Hepatocyte (in vitro differentiated cells): ENCODE data around the gene HFE. TPM values are rescaled to one million over a fixed set of nuclear protein-coding genes. Genes with fewer than 3 reads are reported as not detected.

Experiments used
- DNase-seq: peaks from one replicate; pipeline ENCODE4 v3.0.0-alpha.2; 2016; ENCODE audit warnings: low spot score
- H2AFZ ChIP-seq: fragments of 200-600 bp; sonication (generic); 2 replicates; pipeline ENCODE4 v1.6.0; 2016; ENCODE audit warnings: antibody characterized with exemption, mild to moderate bottlenecking
- H3K27ac ChIP-seq: fragments of 200-600 bp; sonication (generic); 2 replicates; pipeline ENCODE4 v1.5.1; 2016; ENCODE audit warnings: mild to moderate bottlenecking
- H3K27me3 ChIP-seq: fragments of 200-600 bp; sonication (generic); 2 replicates; pipeline ENCODE4 v1.6.1; 2016
- H3K36me3 ChIP-seq: fragments of 200-600 bp; sonication (generic); replicated peaks from 2 replicates; pipeline ENCODE4 v1.5.1; 2016; ENCODE audit warnings: low read depth; ENCODE audit not compliant: insufficient read depth
- H3K4me1 ChIP-seq: fragments of 200-600 bp; sonication (generic); 2 replicates; pipeline ENCODE4 v1.5.1; 2016; ENCODE audit warnings: mild to moderate bottlenecking, moderate library complexity; ENCODE audit not compliant: insufficient read depth
- H3K4me2 ChIP-seq: fragments of 200-600 bp; sonication (generic); 2 replicates; pipeline ENCODE4 v1.6.0; 2016
- H3K4me3 ChIP-seq: fragments of 200-600 bp; sonication (generic); 2 replicates; pipeline ENCODE4 v1.5.1; 2016; ENCODE audit warnings: mild to moderate bottlenecking
- H3K79me2 ChIP-seq: fragments of 200-600 bp; sonication (generic); 2 replicates; pipeline ENCODE4 v1.6.0; 2017; ENCODE audit warnings: mild to moderate bottlenecking
- H3K9me2 ChIP-seq: fragments of 200-600 bp; sonication (generic); replicated peaks from 2 replicates; pipeline ENCODE4 v1.6.0; 2017; ENCODE audit warnings: mild to moderate bottlenecking; ENCODE audit not compliant: insufficient read depth
- H3K9me3 ChIP-seq: fragments of 200-600 bp; sonication (generic); 2 replicates; pipeline ENCODE4 v1.5.1; 2016; ENCODE audit warnings: low read depth, mild to moderate bottlenecking
- H4K20me1 ChIP-seq: fragments of 200-600 bp; sonication (generic); 2 replicates; pipeline ENCODE4 v1.6.0; 2016; ENCODE audit warnings: mild to moderate bottlenecking; ENCODE audit not compliant: insufficient read depth, poor library complexity, severe bottlenecking
- CTCF ChIP-seq: fragments of 200-600 bp; sonication (generic); IDR thresholded peaks from 2 replicates; pipeline ENCODE4 v1.5.1; 2016; ENCODE audit warnings: antibody characterized with exemption, mild to moderate bottlenecking; ENCODE audit not compliant: poor library complexity
- EZH2 ChIP-seq: fragments of 200-600 bp; sonication (generic); IDR thresholded peaks from 2 replicates; pipeline ENCODE4 v1.6.1; 2016; ENCODE audit warnings: antibody characterized with exemption, mild to moderate bottlenecking, borderline replicate concordance
- EZH2phosphoT487 ChIP-seq: fragments of 200-600 bp; sonication (generic); IDR thresholded peaks from one replicate; pipeline ENCODE4 v1.6.1; 2018; ENCODE audit warnings: antibody characterized with exemption, mild to moderate bottlenecking, low read depth, moderate library complexity; ENCODE audit not compliant: unreplicated experiment, severe bottlenecking
- WGBS: methylation state at CpG from one replicate; pipeline ENCODE4 v1.1.6; 2016; ENCODE audit warnings: low lambda C conversion rate; ENCODE audit errors: missing lambda C conversion rate; 5-methylcytosine and 5-hydroxymethylcytosine counted together
- polyA plus RNA-seq: library from polyadenylated mRNA; unstranded; fragments of >200 nt; fragmentation: Nextera tagmentation; extraction: Ambion mirVana; gene quantifications from 2 replicates; pipeline ENCODE4 v1.2.1, GENCODE V29; 2016
- total RNA-seq: library from RNA; depleted of rRNA; stranded (reverse); fragments of >200 nt; gene quantifications from 2 replicates; pipeline ENCODE4 v1.2.3, GENCODE V29; 2014

HFE gene
- total RNA-seq, result 5.6 and 7.4 TPM in 2 replicates
- 3.6 and 4.5 TPM in 2 replicates for polyA plus RNA-seq

DNA sequence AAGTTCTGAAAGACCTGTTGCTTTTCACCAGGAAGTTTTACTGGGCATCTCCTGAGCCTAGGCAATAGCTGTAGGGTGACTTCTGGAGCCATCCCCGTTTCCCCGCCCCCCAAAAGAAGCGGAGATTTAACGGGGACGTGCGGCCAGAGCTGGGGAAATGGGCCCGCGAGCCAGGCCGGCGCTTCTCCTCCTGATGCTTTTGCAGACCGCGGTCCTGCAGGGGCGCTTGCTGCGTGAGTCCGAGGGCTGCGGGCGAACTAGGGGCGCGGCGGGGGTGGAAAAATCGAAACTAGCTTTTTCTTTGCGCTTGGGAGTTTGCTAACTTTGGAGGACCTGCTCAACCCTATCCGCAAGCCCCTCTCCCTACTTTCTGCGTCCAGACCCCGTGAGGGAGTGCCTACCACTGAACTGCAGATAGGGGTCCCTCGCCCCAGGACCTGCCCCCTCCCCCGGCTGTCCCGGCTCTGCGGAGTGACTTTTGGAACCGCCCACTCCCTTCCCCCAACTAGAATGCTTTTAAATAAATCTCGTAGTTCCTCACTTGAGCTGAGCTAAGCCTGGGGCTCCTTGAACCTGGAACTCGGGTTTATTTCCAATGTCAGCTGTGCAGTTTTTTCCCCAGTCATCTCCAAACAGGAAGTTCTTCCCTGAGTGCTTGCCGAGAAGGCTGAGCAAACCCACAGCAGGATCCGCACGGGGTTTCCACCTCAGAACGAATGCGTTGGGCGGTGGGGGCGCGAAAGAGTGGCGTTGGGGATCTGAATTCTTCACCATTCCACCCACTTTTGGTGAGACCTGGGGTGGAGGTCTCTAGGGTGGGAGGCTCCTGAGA lies at the start of gene HFE:
TSS of gene HFE (plus strand) at position 146 of the 832 bp plus-strand sequence. CDS start at position 158, 12 bp downstream.
- Histone ChIP-seq H3K27ac (peak within 1 kb of the TSS; percentile 90), H3K27me3 (no peaks in the 10 kb centered on the region), H3K9me3 (no peaks in the 10 kb centered on the region), H3K9me2 (no peaks in the 10 kb centered on the region), H3K4me2 (peak within 1 kb of the TSS; percentile 76), H3K36me3 (no peaks in the 10 kb centered on the region), H3K4me3 (peak within 1 kb of the TSS; percentile 15), H3K4me1 (peaks cover 10% of the 10 kb centered on the region), H3K79me2 (peaks cover 6% of the 10 kb centered on the region), H2AFZ (peak within 1 kb of the TSS; percentile 86), H4K20me1 (no peaks in the 10 kb centered on the region)
- TF ChIP-seq EZH2phosphoT487 (no peak), CTCF (no peak), EZH2 (no peak)
- peak; percentile 64 for DNase-seq
- WGBS, result 5% methylated on average over 41 of the region's 41 CpGs

- no peaks in the 10 kb centered on the region for H3K4me1 ChIP-seq
- no peak overlapping the region for H3K4me3 ChIP-seq
- no peak for DNase-seq
- no peaks in the 10 kb centered on the region for H3K9me2 ChIP-seq
- H3K4me2 ChIP-seq, result no peak overlapping the region
- H2AFZ ChIP-seq, result no peak overlapping the region
- H3K36me3 ChIP-seq, result no peaks in the 10 kb centered on the region
- H3K27me3 ChIP-seq, result no peaks in the 10 kb centered on the region
- H3K79me2 ChIP-seq, result no peaks in the 10 kb centered on the region
- no peaks in the 10 kb centered on the region for H3K9me3 ChIP-seq
- no peak overlapping the region for H3K27ac ChIP-seq
- H4K20me1 ChIP-seq, result no peaks in the 10 kb centered on the region
- 73% methylated on average over 1 of the region's 1 CpG for WGBS
- TF ChIP-seq EZH2 (no peak), EZH2phosphoT487 (no peak), CTCF (no peak)
Measured at GRCh38 chr6:26041946-26042345, 45.3 kb upstream of the HFE start.

DNA sequence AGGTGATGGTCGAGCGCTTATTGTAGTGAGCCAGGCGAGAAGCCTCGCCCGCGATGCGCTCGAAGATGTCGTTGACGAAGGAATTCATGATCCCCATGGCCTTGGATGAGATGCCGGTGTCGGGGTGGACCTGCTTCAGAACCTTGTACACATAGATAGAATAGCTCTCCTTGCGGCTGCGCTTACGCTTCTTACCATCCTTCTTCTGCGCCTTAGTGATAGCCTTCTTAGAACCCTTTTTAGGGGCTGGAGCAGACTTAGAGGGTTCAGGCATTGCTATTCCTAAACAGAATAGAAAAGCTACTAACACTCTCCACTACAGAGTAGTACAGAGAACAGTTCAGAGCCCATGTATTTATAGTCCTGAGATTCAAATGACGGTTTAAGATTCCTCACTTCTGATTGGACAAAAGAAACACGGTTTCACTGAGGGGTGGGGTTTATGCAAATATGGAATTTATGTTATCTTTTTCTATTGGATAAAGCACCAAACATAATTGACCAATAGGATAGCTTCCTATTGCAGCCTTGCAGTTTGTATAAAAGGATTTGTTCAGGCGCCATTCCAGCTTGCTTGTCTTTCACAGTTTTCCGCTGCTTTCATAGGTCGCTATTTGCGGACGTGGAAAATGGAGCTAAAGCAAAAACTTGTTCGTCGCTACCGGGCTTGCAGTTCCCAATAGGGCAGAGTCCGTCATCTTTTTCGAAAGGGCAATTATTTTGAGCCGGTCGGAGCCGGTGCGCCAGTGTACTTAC lies 43.7 kb upstream of the HFE start:
- Histone ChIP-seq H3K36me3 (no peaks in the 10 kb centered on the region), H3K9me3 (no peaks in the 10 kb centered on the region), H3K27ac (no peak overlapping the region), H3K4me2 (no peak overlapping the region), H2AFZ (no peak overlapping the region), H3K9me2 (no peaks in the 10 kb centered on the region), H3K79me2 (no peaks in the 10 kb centered on the region), H3K27me3 (no peaks in the 10 kb centered on the region), H3K4me3 (no peak overlapping the region), H3K4me1 (no peaks in the 10 kb centered on the region), H4K20me1 (no peaks in the 10 kb centered on the region)
- 98% methylated on average over 32 of the region's 32 CpGs for WGBS
- TF ChIP-seq EZH2, result no peak
- TF ChIP-seq CTCF, result no peak
- TF ChIP-seq EZH2phosphoT487, result no peak
- no peak for DNase-seq
